GM12892 (cell line): Measurements from ENCODE around the gene SMYD4.
"Not testable (repeated sequence)": the region's sequence is repeated elsewhere in the genome, so short reads cannot be mapped to it uniquely, and the experiment has no call there.

ENCODE experiments used
- POLR2A ChIP-seq: IDR thresholded peaks from 2 replicates; pipeline ENCODE4 v1.6.1; 2011; ENCODE audit warnings: low read depth, low read length, control low read depth
- POLR2AphosphoS5 ChIP-seq: IDR thresholded peaks from 2 replicates; pipeline ENCODE4 v1.6.1; 2011; ENCODE audit warnings: low read depth, low read length, control low read depth

DNA sequence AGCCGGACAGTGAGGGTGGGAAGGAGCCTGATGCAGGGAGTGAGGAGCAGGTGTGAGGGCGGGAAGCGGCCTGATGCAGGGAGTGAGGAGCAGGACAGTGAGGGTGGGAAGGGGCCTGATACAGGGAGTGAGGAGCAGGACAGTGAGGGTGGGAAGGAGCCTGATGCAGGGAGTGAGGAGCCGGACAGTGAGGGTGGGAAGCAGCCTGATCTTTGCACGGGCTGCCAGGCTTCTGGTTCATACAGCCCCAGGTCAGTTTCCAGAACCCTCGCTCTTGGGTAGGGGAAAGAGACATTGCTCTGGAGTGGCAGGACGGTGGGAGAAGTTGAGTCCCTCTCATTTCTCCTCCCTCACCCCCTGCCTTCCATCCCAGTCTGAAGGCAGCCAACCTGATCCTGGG is 87.8 kb downstream of the SMYD4 start:
- TF ChIP-seq POLR2A, POLR2AphosphoS5: not testable (repeated sequence)
